H9 (cell line): ENCODE results near the gene RBMS3. TPM values are rescaled to one million over a fixed set of nuclear protein-coding genes. Genes with fewer than 3 reads are reported as not detected.
A peak's percentile ranks its signal among the peaks of the same experiment; 100 is the strongest.

Experiments used
- DNase-seq: peaks from one replicate; pipeline ENCODE4 v3.0.0-alpha.2; 2017
- H2AFZ ChIP-seq: one replicate; pipeline ENCODE4 v1.6.1; 2013; ENCODE audit warnings: mild to moderate bottlenecking, low read length, control low read depth, moderate library complexity
- H2AK5ac ChIP-seq: 2 replicates; pipeline ENCODE4 v1.6.1; 2013; ENCODE audit warnings: low read length, control low read depth, mixed read lengths; ENCODE audit not compliant: insufficient read length
- H2BK120ac ChIP-seq: one replicate; pipeline ENCODE4 v1.6.1; 2013; ENCODE audit warnings: low read depth, mild to moderate bottlenecking, low read length, control low read depth, inconsistent platforms; ENCODE audit not compliant: poor library complexity, severe bottlenecking
- H2BK12ac ChIP-seq: 2 replicates; pipeline ENCODE4 v1.6.1; 2013; ENCODE audit warnings: low read length, control low read depth, mixed read lengths, low read depth; ENCODE audit not compliant: insufficient read length
- H2BK15ac ChIP-seq: 2 replicates; pipeline ENCODE4 v1.6.1; 2013; ENCODE audit warnings: low read depth, low read length, control low read depth
- H2BK20ac ChIP-seq: one replicate; pipeline ENCODE4 v1.6.1; 2013; ENCODE audit warnings: low read depth, mild to moderate bottlenecking, low read length, control low read depth, inconsistent platforms; ENCODE audit not compliant: poor library complexity, severe bottlenecking
- H2BK5ac ChIP-seq: 2 replicates; pipeline ENCODE4 v1.6.1; 2013; ENCODE audit warnings: low read length, control low read depth, mixed read lengths; ENCODE audit not compliant: insufficient read length
- H3K14ac ChIP-seq: 2 replicates; pipeline ENCODE4 v1.6.1; 2013; ENCODE audit warnings: low read length, control low read depth; ENCODE audit not compliant: insufficient read depth
- H3K18ac ChIP-seq: 2 replicates; pipeline ENCODE4 v1.6.1; 2013; ENCODE audit warnings: low read depth, mild to moderate bottlenecking, mixed read lengths, low read length, control low read depth; ENCODE audit not compliant: insufficient read length
- H3K23ac ChIP-seq: 2 replicates; pipeline ENCODE4 v1.6.1; 2013; ENCODE audit warnings: low read length, control low read depth, mixed read lengths, low read depth; ENCODE audit not compliant: insufficient read length
- H3K23me2 ChIP-seq: 2 replicates; pipeline ENCODE4 v1.6.1; 2013; ENCODE audit warnings: low read depth, mild to moderate bottlenecking, mixed read lengths, low read length, control low read depth; ENCODE audit not compliant: insufficient read length, poor library complexity, severe bottlenecking
- H3K27ac ChIP-seq: 2 replicates; pipeline ENCODE4 v1.5.1; 2013; ENCODE audit warnings: low read length, control low read depth, mixed read lengths, low read depth; ENCODE audit not compliant: insufficient read length
- H3K27me3 ChIP-seq: 2 replicates; pipeline ENCODE4 v1.6.1; 2013; ENCODE audit warnings: low read length, control low read depth, inconsistent platforms; ENCODE audit not compliant: insufficient read depth
- H3K4ac ChIP-seq: 2 replicates; pipeline ENCODE4 v1.6.1; 2013; ENCODE audit warnings: low read depth, mild to moderate bottlenecking, control low read depth, inconsistent platforms, low read length, moderate library complexity
- H3K4me1 ChIP-seq: 2 replicates; pipeline ENCODE4 v1.6.1; 2013; ENCODE audit warnings: low read length, control low read depth, inconsistent platforms; ENCODE audit not compliant: insufficient read depth
- H3K4me2 ChIP-seq: 2 replicates; pipeline ENCODE4 v1.6.1; 2013; ENCODE audit warnings: low read length, control low read depth, mixed read lengths; ENCODE audit not compliant: insufficient read length, insufficient read depth
- H3K56ac ChIP-seq: 2 replicates; pipeline ENCODE4 v1.6.1; 2013; ENCODE audit warnings: low read depth, mild to moderate bottlenecking, mixed read lengths, low read length, control low read depth; ENCODE audit not compliant: insufficient read length
- H3K79me1 ChIP-seq: 2 replicates; pipeline ENCODE4 v1.6.1; 2013; ENCODE audit warnings: low read depth, mild to moderate bottlenecking, moderate library complexity, low read length, control low read depth, inconsistent platforms; ENCODE audit not compliant: insufficient read depth, poor library complexity, severe bottlenecking
- H3K79me2 ChIP-seq: 2 replicates; pipeline ENCODE4 v1.6.1; 2013; ENCODE audit warnings: low read length, control low read depth, inconsistent platforms; ENCODE audit not compliant: insufficient read depth
- H3K9ac ChIP-seq: 2 replicates; pipeline ENCODE4 v1.6.1; 2013; ENCODE audit warnings: low read length, control low read depth, mixed read lengths; ENCODE audit not compliant: insufficient read length; ENCODE audit errors: extremely low read depth
- H3K9me3 ChIP-seq: one replicate; pipeline ENCODE4 v1.6.1; 2013; ENCODE audit warnings: low read depth, low read length, inconsistent platforms; ENCODE audit not compliant: control insufficient read depth
- H3T11ph ChIP-seq: one replicate; pipeline ENCODE4 v1.6.1; 2013; ENCODE audit warnings: mild to moderate bottlenecking, low read length, control low read depth, inconsistent platforms
- H4K20me1 ChIP-seq: one replicate; pipeline ENCODE4 v1.6.1; 2013; ENCODE audit not compliant: control insufficient read depth, insufficient read length, insufficient read depth
- H4K5ac ChIP-seq: 2 replicates; pipeline ENCODE4 v1.6.1; 2013; ENCODE audit warnings: low read depth, mild to moderate bottlenecking, mixed read lengths, low read length, control low read depth; ENCODE audit not compliant: insufficient read length
- H4K8ac ChIP-seq: replicated peaks from 2 replicates; pipeline ENCODE4 v1.6.1; 2013; ENCODE audit warnings: low read length, control low read depth, mixed read lengths, low read depth; ENCODE audit not compliant: insufficient read length
- H4K91ac ChIP-seq: 2 replicates; pipeline ENCODE4 v1.6.1; 2013; ENCODE audit warnings: low read depth, mild to moderate bottlenecking, moderate library complexity, mixed read lengths, low read length, control low read depth; ENCODE audit not compliant: insufficient read length
- H3K27ac Mint-ChIP-seq, 3 experiments: 2 replicates in 2 of 3; 3 replicates in 1 of 3; pipeline ENCODE4 v1.8.0; 2020 to 2021; ENCODE audit warnings: mixed read lengths in 3 of 3, mild to moderate bottlenecking in 1 of 3, moderate library complexity in 1 of 3
- H3K27me3 Mint-ChIP-seq: 2 replicates; pipeline ENCODE4 v1.8.0; 2021; ENCODE audit warnings: low read depth, mild to moderate bottlenecking, moderate library complexity, mixed read lengths
- H3K36me3 Mint-ChIP-seq, 3 experiments: 2 replicates in 2 of 3; 3 replicates in 1 of 3; pipeline ENCODE4 v1.8.0; 2020 to 2021; ENCODE audit warnings: low read depth in 3 of 3, mixed read lengths in 3 of 3; ENCODE audit not compliant: insufficient read depth in 1 of 3
- H3K4me1 Mint-ChIP-seq, 2 experiments: 2 replicates each; pipeline ENCODE4 v1.8.0; 2020; ENCODE audit warnings: mixed read lengths in 2 of 2
- H3K4me3 Mint-ChIP-seq, 2 experiments: 2 replicates in 1 of 2; 3 replicates in 1 of 2; pipeline ENCODE4 v1.8.0; 2020 to 2021; ENCODE audit warnings: mild to moderate bottlenecking in 2 of 2, mixed read lengths in 2 of 2, moderate library complexity in 1 of 2
- H3K9me3 Mint-ChIP-seq, 2 experiments: 2 replicates in 1 of 2; 3 replicates in 1 of 2; pipeline ENCODE4 v1.8.0; 2020; ENCODE audit warnings: mild to moderate bottlenecking in 2 of 2, mixed read lengths in 2 of 2, moderate library complexity in 1 of 2
- CTCF ChIP-seq: fragments of 200-600 bp; sonication (generic); conservative IDR thresholded peaks from 3 replicates; pipeline ENCODE4 v1.8.0; 2021; ENCODE audit warnings: antibody characterized with exemption, mild to moderate bottlenecking
- WGBS: extraction: QIAGEN DNeasy Blood & Tissue Kit; methylation state at CpG from one replicate; pipeline ENCODE4 v1.1.7; 2013; ENCODE audit warnings: missing lambda C conversion rate, low lambda C conversion rate, mixed read lengths; ENCODE audit not compliant: insufficient read length; ENCODE audit errors: extremely low coverage; 5-methylcytosine and 5-hydroxymethylcytosine counted together
- total RNA-seq: library from RNA; stranded (reverse); gene quantifications from 2 replicates; pipeline ENCODE4 v1.2.1, GENCODE V29; 2021

RBMS3 gene
- total RNA-seq, 1 experiment from 2014 or later, result 8.1 TPM

- Histone ChIP-seq H2BK12ac (no peak overlapping the region), H3K4ac (no peak overlapping the region), H3K27me3 (no peaks in the 10 kb centered on the region), H4K5ac (no peak overlapping the region), H2AFZ (no peak overlapping the region), H3K14ac (no peak overlapping the region), H4K8ac (no peak overlapping the region), H3K79me1 (no peaks in the 10 kb centered on the region), H2BK15ac (no peak overlapping the region), H3K9ac (no peak overlapping the region), H4K91ac (no peak overlapping the region), H4K20me1 (no peaks in the 10 kb centered on the region), H3K4me2 (peak overlapping the region; percentile 6), H3K23ac (no peak overlapping the region), H3T11ph (no peak overlapping the region), H3K79me2 (no peaks in the 10 kb centered on the region), H3K4me1 (peaks cover 9% of the 10 kb centered on the region; the same call in 1 of the 2 replicates), H3K9me3 (no peaks in the 10 kb centered on the region), H2BK5ac (no peak overlapping the region), H3K27ac (peak overlapping the region; percentile 36), H3K23me2 (no peaks in the 10 kb centered on the region), H2BK20ac (no peak overlapping the region), H3K56ac (no peak overlapping the region), H2AK5ac (no peak overlapping the region), H2BK120ac (no peak overlapping the region), H3K18ac (no peak overlapping the region)
- Mint-ChIP-seq H3K27me3 (no peaks in the 10 kb centered on the region), H3K36me3 (no peaks in the 10 kb centered on the region), H3K9me3 (no peaks in the 10 kb centered on the region), H3K4me1 (peaks cover 15 to 27% of the 10 kb centered on the region in 2 experiments), H3K27ac (peak overlapping the region; percentile 7 to 45 (median 27); a peak in 4 of 7 replicates), H3K4me3 (no peak overlapping the region)
- no CpG with 5 or more reads among the region's 2 CpGs for WGBS
- peak; percentile 31 for DNase-seq
- no peak for TF ChIP-seq CTCF
Measured at GRCh38 chr3:29515451-29515850, 234.6 kb downstream of the RBMS3 start.
